H9 (cell line): ENCODE data around the gene ACER1. TPM values are rescaled to one million over a fixed set of nuclear protein-coding genes. Genes with fewer than 3 reads are reported as not detected.
"Not testable (repeated sequence)": the region's sequence is repeated elsewhere in the genome, so short reads cannot be mapped to it uniquely, and the experiment has no call there.

ENCODE experiments used
- DNase-seq: peaks from one replicate; pipeline ENCODE4 v3.0.0-alpha.2; 2017
- H2AFZ ChIP-seq: one replicate; pipeline ENCODE4 v1.6.1; 2013; ENCODE audit warnings: mild to moderate bottlenecking, low read length, control low read depth, moderate library complexity
- H2AK5ac ChIP-seq: 2 replicates; pipeline ENCODE4 v1.6.1; 2013; ENCODE audit warnings: low read length, control low read depth, mixed read lengths; ENCODE audit not compliant: insufficient read length
- H2BK120ac ChIP-seq: one replicate; pipeline ENCODE4 v1.6.1; 2013; ENCODE audit warnings: low read depth, mild to moderate bottlenecking, low read length, control low read depth, inconsistent platforms; ENCODE audit not compliant: poor library complexity, severe bottlenecking
- H2BK12ac ChIP-seq: 2 replicates; pipeline ENCODE4 v1.6.1; 2013; ENCODE audit warnings: low read length, control low read depth, mixed read lengths, low read depth; ENCODE audit not compliant: insufficient read length
- H2BK15ac ChIP-seq: 2 replicates; pipeline ENCODE4 v1.6.1; 2013; ENCODE audit warnings: low read depth, low read length, control low read depth
- H2BK20ac ChIP-seq: one replicate; pipeline ENCODE4 v1.6.1; 2013; ENCODE audit warnings: low read depth, mild to moderate bottlenecking, low read length, control low read depth, inconsistent platforms; ENCODE audit not compliant: poor library complexity, severe bottlenecking
- H2BK5ac ChIP-seq: 2 replicates; pipeline ENCODE4 v1.6.1; 2013; ENCODE audit warnings: low read length, control low read depth, mixed read lengths; ENCODE audit not compliant: insufficient read length
- H3K14ac ChIP-seq: 2 replicates; pipeline ENCODE4 v1.6.1; 2013; ENCODE audit warnings: low read length, control low read depth; ENCODE audit not compliant: insufficient read depth
- H3K18ac ChIP-seq: 2 replicates; pipeline ENCODE4 v1.6.1; 2013; ENCODE audit warnings: low read depth, mild to moderate bottlenecking, mixed read lengths, low read length, control low read depth; ENCODE audit not compliant: insufficient read length
- H3K23ac ChIP-seq: 2 replicates; pipeline ENCODE4 v1.6.1; 2013; ENCODE audit warnings: low read length, control low read depth, mixed read lengths, low read depth; ENCODE audit not compliant: insufficient read length
- H3K23me2 ChIP-seq: 2 replicates; pipeline ENCODE4 v1.6.1; 2013; ENCODE audit warnings: low read depth, mild to moderate bottlenecking, mixed read lengths, low read length, control low read depth; ENCODE audit not compliant: insufficient read length, poor library complexity, severe bottlenecking
- H3K27ac ChIP-seq: 2 replicates; pipeline ENCODE4 v1.5.1; 2013; ENCODE audit warnings: low read length, control low read depth, mixed read lengths, low read depth; ENCODE audit not compliant: insufficient read length
- H3K27me3 ChIP-seq: 2 replicates; pipeline ENCODE4 v1.6.1; 2013; ENCODE audit warnings: low read length, control low read depth, inconsistent platforms; ENCODE audit not compliant: insufficient read depth
- H3K4ac ChIP-seq: 2 replicates; pipeline ENCODE4 v1.6.1; 2013; ENCODE audit warnings: low read depth, mild to moderate bottlenecking, control low read depth, inconsistent platforms, low read length, moderate library complexity
- H3K4me1 ChIP-seq: 2 replicates; pipeline ENCODE4 v1.6.1; 2013; ENCODE audit warnings: low read length, control low read depth, inconsistent platforms; ENCODE audit not compliant: insufficient read depth
- H3K4me2 ChIP-seq: 2 replicates; pipeline ENCODE4 v1.6.1; 2013; ENCODE audit warnings: low read length, control low read depth, mixed read lengths; ENCODE audit not compliant: insufficient read length, insufficient read depth
- H3K56ac ChIP-seq: 2 replicates; pipeline ENCODE4 v1.6.1; 2013; ENCODE audit warnings: low read depth, mild to moderate bottlenecking, mixed read lengths, low read length, control low read depth; ENCODE audit not compliant: insufficient read length
- H3K79me1 ChIP-seq: 2 replicates; pipeline ENCODE4 v1.6.1; 2013; ENCODE audit warnings: low read depth, mild to moderate bottlenecking, moderate library complexity, low read length, control low read depth, inconsistent platforms; ENCODE audit not compliant: insufficient read depth, poor library complexity, severe bottlenecking
- H3K79me2 ChIP-seq: 2 replicates; pipeline ENCODE4 v1.6.1; 2013; ENCODE audit warnings: low read length, control low read depth, inconsistent platforms; ENCODE audit not compliant: insufficient read depth
- H3K9ac ChIP-seq: 2 replicates; pipeline ENCODE4 v1.6.1; 2013; ENCODE audit warnings: low read length, control low read depth, mixed read lengths; ENCODE audit not compliant: insufficient read length; ENCODE audit errors: extremely low read depth
- H3K9me3 ChIP-seq: one replicate; pipeline ENCODE4 v1.6.1; 2013; ENCODE audit warnings: low read depth, low read length, inconsistent platforms; ENCODE audit not compliant: control insufficient read depth
- H3T11ph ChIP-seq: one replicate; pipeline ENCODE4 v1.6.1; 2013; ENCODE audit warnings: mild to moderate bottlenecking, low read length, control low read depth, inconsistent platforms
- H4K20me1 ChIP-seq: one replicate; pipeline ENCODE4 v1.6.1; 2013; ENCODE audit not compliant: control insufficient read depth, insufficient read length, insufficient read depth
- H4K5ac ChIP-seq: 2 replicates; pipeline ENCODE4 v1.6.1; 2013; ENCODE audit warnings: low read depth, mild to moderate bottlenecking, mixed read lengths, low read length, control low read depth; ENCODE audit not compliant: insufficient read length
- H4K8ac ChIP-seq: replicated peaks from 2 replicates; pipeline ENCODE4 v1.6.1; 2013; ENCODE audit warnings: low read length, control low read depth, mixed read lengths, low read depth; ENCODE audit not compliant: insufficient read length
- H4K91ac ChIP-seq: 2 replicates; pipeline ENCODE4 v1.6.1; 2013; ENCODE audit warnings: low read depth, mild to moderate bottlenecking, moderate library complexity, mixed read lengths, low read length, control low read depth; ENCODE audit not compliant: insufficient read length
- H3K27ac Mint-ChIP-seq, 3 experiments: 2 replicates in 2 of 3; 3 replicates in 1 of 3; pipeline ENCODE4 v1.8.0; 2020 to 2021; ENCODE audit warnings: mixed read lengths in 3 of 3, mild to moderate bottlenecking in 1 of 3, moderate library complexity in 1 of 3
- H3K27me3 Mint-ChIP-seq: 2 replicates; pipeline ENCODE4 v1.8.0; 2021; ENCODE audit warnings: low read depth, mild to moderate bottlenecking, moderate library complexity, mixed read lengths
- H3K36me3 Mint-ChIP-seq, 3 experiments: 2 replicates in 2 of 3; 3 replicates in 1 of 3; pipeline ENCODE4 v1.8.0; 2020 to 2021; ENCODE audit warnings: low read depth in 3 of 3, mixed read lengths in 3 of 3; ENCODE audit not compliant: insufficient read depth in 1 of 3
- H3K4me1 Mint-ChIP-seq, 2 experiments: 2 replicates each; pipeline ENCODE4 v1.8.0; 2020; ENCODE audit warnings: mixed read lengths in 2 of 2
- H3K4me3 Mint-ChIP-seq, 2 experiments: 2 replicates in 1 of 2; 3 replicates in 1 of 2; pipeline ENCODE4 v1.8.0; 2020 to 2021; ENCODE audit warnings: mild to moderate bottlenecking in 2 of 2, mixed read lengths in 2 of 2, moderate library complexity in 1 of 2
- H3K9me3 Mint-ChIP-seq, 2 experiments: 2 replicates in 1 of 2; 3 replicates in 1 of 2; pipeline ENCODE4 v1.8.0; 2020; ENCODE audit warnings: mild to moderate bottlenecking in 2 of 2, mixed read lengths in 2 of 2, moderate library complexity in 1 of 2
- CTCF ChIP-seq: fragments of 200-600 bp; sonication (generic); conservative IDR thresholded peaks from 3 replicates; pipeline ENCODE4 v1.8.0; 2021; ENCODE audit warnings: antibody characterized with exemption, mild to moderate bottlenecking
- WGBS: extraction: QIAGEN DNeasy Blood & Tissue Kit; methylation state at CpG from one replicate; pipeline ENCODE4 v1.1.7; 2013; ENCODE audit warnings: missing lambda C conversion rate, low lambda C conversion rate, mixed read lengths; ENCODE audit not compliant: insufficient read length; ENCODE audit errors: extremely low coverage; 5-methylcytosine and 5-hydroxymethylcytosine counted together
- total RNA-seq: library from RNA; stranded (reverse); gene quantifications from 2 replicates; pipeline ENCODE4 v1.2.1, GENCODE V29; 2021

Gene ACER1
- total RNA-seq, 1 experiment from 2014 or later = not detected

- no peaks in the 10 kb centered on the region for H3K4me1 ChIP-seq
- H3K18ac ChIP-seq = no peak overlapping the region
- H3K4me1 Mint-ChIP-seq = peaks cover 4 to 11% of the 10 kb centered on the region in 2 experiments; a peak in 3 of 4 replicates
- no peak overlapping the region for H3K23ac ChIP-seq
- peaks cover 3% of the 10 kb centered on the region for H3K27me3 Mint-ChIP-seq
- peak overlapping the region; percentile 84 to 93 for H3K4me3 Mint-ChIP-seq
- no peak for DNase-seq
- H3K27me3 ChIP-seq = no peaks in the 10 kb centered on the region
- H3K23me2 ChIP-seq = peaks cover 7% of the 10 kb centered on the region
- H2AK5ac ChIP-seq = no peak overlapping the region
- H3K9ac ChIP-seq = peak overlapping the region; percentile 43
- H4K5ac ChIP-seq = no peak overlapping the region
- no peak overlapping the region for H4K91ac ChIP-seq
- WGBS = no CpG with 5 or more reads among the region's 7 CpGs
- no peak overlapping the region for H2BK12ac ChIP-seq
- TF ChIP-seq CTCF = no peak
- peaks cover 21 to 31% (median 26%) of the 10 kb centered on the region in 3 experiments for H3K36me3 Mint-ChIP-seq
- H3K79me1 ChIP-seq = no peaks in the 10 kb centered on the region
- no peak overlapping the region for H3K4ac ChIP-seq
- no peak overlapping the region for H2AFZ ChIP-seq
- H3T11ph ChIP-seq = no peak overlapping the region
- no peaks in the 10 kb centered on the region for H3K9me3 Mint-ChIP-seq
- no peak overlapping the region for H3K27ac ChIP-seq
- H3K4me2 ChIP-seq = peak overlapping the region; percentile 70
- H3K14ac ChIP-seq = peak overlapping the region; percentile 0; the same call in 1 of the 2 replicates
- no peak overlapping the region for H2BK20ac ChIP-seq
- H3K79me2 ChIP-seq = no peaks in the 10 kb centered on the region
- no peak overlapping the region for H4K8ac ChIP-seq
- no peak overlapping the region for H2BK15ac ChIP-seq
- H3K27ac Mint-ChIP-seq = peak overlapping the region in 2 of 3 experiments; percentile 40 to 81; a peak in 2 of 7 replicates
- no peak overlapping the region for H2BK5ac ChIP-seq
- H3K9me3 ChIP-seq = no peaks in the 10 kb centered on the region
- no peaks in the 10 kb centered on the region for H4K20me1 ChIP-seq
- no peak overlapping the region for H2BK120ac ChIP-seq
- H3K56ac ChIP-seq = no peak overlapping the region
Observed at GRCh38 chr19:6362027-6362350, 28.6 kb upstream of the ACER1 start.

GRCh38 chr19:6360857-6361216 lies 27.4 kb upstream of the ACER1 start:
- H3K9ac ChIP-seq, H3T11ph ChIP-seq, H2BK120ac ChIP-seq, H3K27ac Mint-ChIP-seq, H2BK15ac ChIP-seq, H3K56ac ChIP-seq, H3K23ac ChIP-seq, H3K14ac ChIP-seq, H4K8ac ChIP-seq, H2BK12ac ChIP-seq, H3K9me3 ChIP-seq, H3K23me2 ChIP-seq, H3K79me1 ChIP-seq, DNase-seq, H3K79me2 ChIP-seq, H3K4me1 ChIP-seq, H3K27me3 ChIP-seq, H3K27ac ChIP-seq, H3K4ac ChIP-seq, H3K27me3 Mint-ChIP-seq, H2AFZ ChIP-seq, H4K20me1 ChIP-seq, H2AK5ac ChIP-seq, H2BK5ac ChIP-seq, H2BK20ac ChIP-seq, H3K9me3 Mint-ChIP-seq, H3K18ac ChIP-seq, H4K91ac ChIP-seq, H4K5ac ChIP-seq: not testable (repeated sequence)
- Mint-ChIP-seq H3K4me1 (peaks cover 4 to 11% of the 10 kb centered on the region in 2 experiments; a peak in 3 of 4 replicates), H3K36me3 (peaks cover 13 to 22% (median 18%) of the 10 kb centered on the region in 3 experiments), H3K4me3 (peak overlapping the region; percentile 84 to 93)
- WGBS = no CpG with 5 or more reads among the region's 10 CpGs
- peak overlapping the region; percentile 70 for H3K4me2 ChIP-seq
